Measurements from ENCODE around the gene AAMP.

AAMP gene, protein sequence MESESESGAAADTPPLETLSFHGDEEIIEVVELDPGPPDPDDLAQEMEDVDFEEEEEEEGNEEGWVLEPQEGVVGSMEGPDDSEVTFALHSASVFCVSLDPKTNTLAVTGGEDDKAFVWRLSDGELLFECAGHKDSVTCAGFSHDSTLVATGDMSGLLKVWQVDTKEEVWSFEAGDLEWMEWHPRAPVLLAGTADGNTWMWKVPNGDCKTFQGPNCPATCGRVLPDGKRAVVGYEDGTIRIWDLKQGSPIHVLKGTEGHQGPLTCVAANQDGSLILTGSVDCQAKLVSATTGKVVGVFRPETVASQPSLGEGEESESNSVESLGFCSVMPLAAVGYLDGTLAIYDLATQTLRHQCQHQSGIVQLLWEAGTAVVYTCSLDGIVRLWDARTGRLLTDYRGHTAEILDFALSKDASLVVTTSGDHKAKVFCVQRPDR

DNA sequence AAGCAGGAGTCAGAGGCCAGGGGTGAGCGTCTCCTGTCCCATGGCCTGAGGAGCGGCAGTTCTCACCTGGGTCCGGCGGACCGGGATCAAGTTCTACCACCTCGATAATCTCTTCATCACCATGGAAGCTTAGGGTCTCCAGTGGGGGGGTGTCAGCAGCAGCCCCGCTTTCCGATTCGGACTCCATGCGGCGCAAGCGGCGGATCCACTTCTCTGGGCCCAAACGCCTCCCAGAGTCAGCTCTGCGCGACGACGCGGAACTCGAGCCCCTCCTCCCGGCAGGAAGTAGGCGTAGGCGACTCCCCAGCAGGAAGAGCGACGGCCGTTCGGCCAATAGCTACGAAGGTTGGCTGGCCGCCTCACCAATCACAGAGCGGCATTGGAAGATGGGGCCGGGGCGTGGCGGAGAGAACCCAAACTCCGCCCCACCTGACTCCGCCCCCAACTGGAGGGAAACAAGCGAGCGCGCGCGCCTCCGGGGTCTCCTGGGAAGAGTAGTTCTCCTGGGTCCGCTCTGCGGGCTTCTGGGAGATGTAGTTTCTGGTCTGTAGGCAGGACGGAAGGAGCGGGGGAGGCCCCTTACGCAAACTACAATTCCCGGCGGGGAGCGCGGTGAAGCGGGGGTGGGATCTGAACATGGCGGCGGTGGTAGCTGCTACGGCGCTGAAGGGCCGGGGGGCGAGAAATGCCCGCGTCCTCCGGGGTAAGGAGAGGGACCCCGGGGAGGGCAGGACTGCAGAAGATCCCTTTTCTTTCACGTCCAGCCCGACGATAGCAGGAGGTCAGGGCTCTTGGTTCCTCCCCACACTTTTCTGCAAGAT is at the start of gene AAMP, which contains the start of gene PNKD:
TSS of gene AAMP (minus strand) at position 238 of the 821 bp plus-strand sequence. CDS start at position 187, 51 bp downstream.
TSS of gene PNKD (plus strand) at position 620 of the 821 bp plus-strand sequence. CDS start at position 637, 17 bp downstream.
- POLR2A ChIA-PET, result interaction anchor here (0.6 to 2.6 kb wide), 20 partner anchors 9 to 440 kb away, joined by 3 to 24 read pairs (median 4); partner anchors contain the start of genes ARPC2, BCS1L, CTDSP1 and GPBAR1
- CTCF ChIA-PET, result interaction anchor here (0.6 to 7.3 kb wide), 15 partner anchors 9 to 621 kb away, joined by 3 to 89 read pairs (median 3); partner anchors contain the start of gene TMBIM1
- Histone ChIP-seq H3K9me3 (ENCODE audit: control insufficient read depth, insufficient read depth, low read depth, low read length) (no peaks in the 10 kb centered on the region), H3K4me1 (ENCODE audit: control insufficient read depth, insufficient read depth, low read length) (peaks cover 3% of the 10 kb centered on the region; the same call in 1 of the 2 replicates), H3K4me3 (ENCODE audit: low read depth, low read length) (peak within 1 kb of the TSS; percentile 76), H3K36me3 (ENCODE audit: control insufficient read depth in 2 of 2, insufficient read depth in 1 of 2, low read length in 2 of 2) (peaks cover 12 to 55% of the 10 kb centered on the region in 2 experiments; a peak in 2 of 3 replicates), H3K27ac (ENCODE audit: extremely low read depth, low read depth, low read length) (peak within 1 kb of the TSS; percentile 72)
- TF ChIP-seq ZNF549 (tag by site-specific recombination; IDR thresholded peaks at IDR 0.05) (no peak), ZNF2 (tag by site-specific recombination; IDR thresholded peaks at IDR 0.05) (no peak), ZNF596 (tag by site-specific recombination; IDR thresholded peaks at IDR 0.05) (no peak), ZNF560 (tag by site-specific recombination; IDR thresholded peaks at IDR 0.05; ENCODE audit: borderline replicate concordance) (no peak), ZNF501 (tag by site-specific recombination; IDR thresholded peaks at IDR 0.05) (0 out of 2 replicates have a peak, but pooled peaks have one; percentile 84), ZNF658 (tag by site-specific recombination; IDR thresholded peaks at IDR 0.05) (no peak), SETDB1 (IDR thresholded peaks at IDR 0.05; ENCODE audit: insufficient read length, low read length) (no peak), ZBTB20 (tag by site-specific recombination; IDR thresholded peaks at IDR 0.05) (peak; percentile 36; the same call in 1 of the 2 replicates), ZNF843 (tag by site-specific recombination; IDR thresholded peaks at IDR 0.05) (no peak), ZBTB1 (tag by site-specific recombination; IDR thresholded peaks at IDR 0.05) (no peak), ZNF510 (tag by site-specific recombination; IDR thresholded peaks at IDR 0.05; ENCODE audit: insufficient replicate concordance) (no peak), SP3 (tag by site-specific recombination; IDR thresholded peaks at IDR 0.05) (peak; percentile 98), TRIM28 (IDR thresholded peaks at IDR 0.05; ENCODE audit: borderline replicate concordance, low read length) (no peak), ZNF174 (tag by site-specific recombination; IDR thresholded peaks at IDR 0.05) (no peak), ZNF48 (tag by site-specific recombination; IDR thresholded peaks at IDR 0.05) (no peak), ZNF114 (tag by site-specific recombination; IDR thresholded peaks at IDR 0.05) (no peak), ZNF202 (tag by site-specific recombination; IDR thresholded peaks at IDR 0.05; ENCODE audit: borderline replicate concordance) (no peak), ZNF223 (tag by site-specific recombination; IDR thresholded peaks at IDR 0.05) (no peak), ZNF624 (tag by site-specific recombination; IDR thresholded peaks at IDR 0.05) (no peak), HOXA7 (CRISPR knock-in tag; IDR thresholded peaks at IDR 0.05; ENCODE audit: borderline replicate concordance) (no peak), ZNF19 (tag by site-specific recombination; IDR thresholded peaks at IDR 0.05; ENCODE audit: low read depth) (no peak), SP7 (tag by site-specific recombination; IDR thresholded peaks at IDR 0.05) (peak; percentile 62), KLF9 (tag by site-specific recombination; IDR thresholded peaks at IDR 0.05; ENCODE audit: low read depth) (peak; percentile 79), KLF8 (tag by site-specific recombination; IDR thresholded peaks at IDR 0.05) (peak; percentile 94), ZBTB48 (tag by site-specific recombination; IDR thresholded peaks at IDR 0.05) (peak; percentile 29; the same call in 1 of the 2 replicates)
- TF ChIP-seq, protein P1, sequence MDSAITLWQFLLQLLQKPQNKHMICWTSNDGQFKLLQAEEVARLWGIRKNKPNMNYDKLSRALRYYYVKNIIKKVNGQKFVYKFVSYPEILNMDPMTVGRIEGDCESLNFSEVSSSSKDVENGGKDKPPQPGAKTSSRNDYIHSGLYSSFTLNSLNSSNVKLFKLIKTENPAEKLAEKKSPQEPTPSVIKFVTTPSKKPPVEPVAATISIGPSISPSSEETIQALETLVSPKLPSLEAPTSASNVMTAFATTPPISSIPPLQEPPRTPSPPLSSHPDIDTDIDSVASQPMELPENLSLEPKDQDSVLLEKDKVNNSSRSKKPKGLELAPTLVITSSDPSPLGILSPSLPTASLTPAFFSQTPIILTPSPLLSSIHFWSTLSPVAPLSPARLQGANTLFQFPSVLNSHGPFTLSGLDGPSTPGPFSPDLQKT (IDR thresholded peaks at IDR 0.05; ENCODE audit: borderline replicate concordance, low read depth, low read length), result no peak
- TF ChIP-seq, protein P2, sequence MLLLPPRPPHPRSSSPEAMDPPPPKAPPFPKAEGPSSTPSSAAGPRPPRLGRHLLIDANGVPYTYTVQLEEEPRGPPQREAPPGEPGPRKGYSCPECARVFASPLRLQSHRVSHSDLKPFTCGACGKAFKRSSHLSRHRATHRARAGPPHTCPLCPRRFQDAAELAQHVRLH (tag by site-specific recombination; IDR thresholded peaks at IDR 0.05), result 0 out of 2 replicates have a peak, but pooled peaks have one; percentile 66
- TF ChIP-seq, protein P3, sequence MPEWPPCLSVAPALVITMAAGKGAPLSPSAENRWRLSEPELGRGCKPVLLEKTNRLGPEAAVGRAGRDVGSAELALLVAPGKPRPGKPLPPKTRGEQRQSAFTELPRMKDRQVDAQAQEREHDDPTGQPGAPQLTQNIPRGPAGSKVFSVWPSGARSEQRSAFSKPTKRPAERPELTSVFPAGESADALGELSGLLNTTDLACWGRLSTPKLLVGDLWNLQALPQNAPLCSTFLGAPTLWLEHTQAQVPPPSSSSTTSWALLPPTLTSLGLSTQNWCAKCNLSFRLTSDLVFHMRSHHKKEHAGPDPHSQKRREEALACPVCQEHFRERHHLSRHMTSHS (tag by site-specific recombination; IDR thresholded peaks at IDR 0.05), result no peak
- TF ChIP-seq, protein P4, sequence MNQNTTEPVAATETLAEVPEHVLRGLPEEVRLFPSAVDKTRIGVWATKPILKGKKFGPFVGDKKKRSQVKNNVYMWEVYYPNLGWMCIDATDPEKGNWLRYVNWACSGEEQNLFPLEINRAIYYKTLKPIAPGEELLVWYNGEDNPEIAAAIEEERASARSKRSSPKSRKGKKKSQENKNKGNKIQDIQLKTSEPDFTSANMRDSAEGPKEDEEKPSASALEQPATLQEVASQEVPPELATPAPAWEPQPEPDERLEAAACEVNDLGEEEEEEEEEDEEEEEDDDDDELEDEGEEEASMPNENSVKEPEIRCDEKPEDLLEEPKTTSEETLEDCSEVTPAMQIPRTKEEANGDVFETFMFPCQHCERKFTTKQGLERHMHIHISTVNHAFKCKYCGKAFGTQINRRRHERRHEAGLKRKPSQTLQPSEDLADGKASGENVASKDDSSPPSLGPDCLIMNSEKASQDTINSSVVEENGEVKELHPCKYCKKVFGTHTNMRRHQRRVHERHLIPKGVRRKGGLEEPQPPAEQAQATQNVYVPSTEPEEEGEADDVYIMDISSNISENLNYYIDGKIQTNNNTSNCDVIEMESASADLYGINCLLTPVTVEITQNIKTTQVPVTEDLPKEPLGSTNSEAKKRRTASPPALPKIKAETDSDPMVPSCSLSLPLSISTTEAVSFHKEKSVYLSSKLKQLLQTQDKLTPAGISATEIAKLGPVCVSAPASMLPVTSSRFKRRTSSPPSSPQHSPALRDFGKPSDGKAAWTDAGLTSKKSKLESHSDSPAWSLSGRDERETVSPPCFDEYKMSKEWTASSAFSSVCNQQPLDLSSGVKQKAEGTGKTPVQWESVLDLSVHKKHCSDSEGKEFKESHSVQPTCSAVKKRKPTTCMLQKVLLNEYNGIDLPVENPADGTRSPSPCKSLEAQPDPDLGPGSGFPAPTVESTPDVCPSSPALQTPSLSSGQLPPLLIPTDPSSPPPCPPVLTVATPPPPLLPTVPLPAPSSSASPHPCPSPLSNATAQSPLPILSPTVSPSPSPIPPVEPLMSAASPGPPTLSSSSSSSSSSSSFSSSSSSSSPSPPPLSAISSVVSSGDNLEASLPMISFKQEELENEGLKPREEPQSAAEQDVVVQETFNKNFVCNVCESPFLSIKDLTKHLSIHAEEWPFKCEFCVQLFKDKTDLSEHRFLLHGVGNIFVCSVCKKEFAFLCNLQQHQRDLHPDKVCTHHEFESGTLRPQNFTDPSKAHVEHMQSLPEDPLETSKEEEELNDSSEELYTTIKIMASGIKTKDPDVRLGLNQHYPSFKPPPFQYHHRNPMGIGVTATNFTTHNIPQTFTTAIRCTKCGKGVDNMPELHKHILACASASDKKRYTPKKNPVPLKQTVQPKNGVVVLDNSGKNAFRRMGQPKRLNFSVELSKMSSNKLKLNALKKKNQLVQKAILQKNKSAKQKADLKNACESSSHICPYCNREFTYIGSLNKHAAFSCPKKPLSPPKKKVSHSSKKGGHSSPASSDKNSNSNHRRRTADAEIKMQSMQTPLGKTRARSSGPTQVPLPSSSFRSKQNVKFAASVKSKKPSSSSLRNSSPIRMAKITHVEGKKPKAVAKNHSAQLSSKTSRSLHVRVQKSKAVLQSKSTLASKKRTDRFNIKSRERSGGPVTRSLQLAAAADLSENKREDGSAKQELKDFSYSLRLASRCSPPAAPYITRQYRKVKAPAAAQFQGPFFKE (tag by site-specific recombination; IDR thresholded peaks at IDR 0.05; ENCODE audit: borderline replicate concordance), result no peak

Data from HEK293 (cell line).